Kidney (tissue), 14 donors: ENCODE results near the gene GBP1. TPM values are rescaled to one million over a fixed set of nuclear protein-coding genes. Genes with fewer than 3 reads are reported as not detected.

Source experiments
- DNase-seq, 5 donors: peaks; one replicate each; pipeline ENCODE4 v3.0.0-alpha.2; 2013 to 2020
- FAIRE-seq: peaks from 2 replicates; lab custom pipeline; 2012; peaks lifted over from hg19 to GRCh38; lab: Jason Lieb, UNC
- H3K27ac ChIP-seq, 2 donors: one replicate each; pipeline ENCODE4 v1.7.0; 2013; ENCODE audit warnings: low read depth in 2 of 2, low read length in 2 of 2, inconsistent platforms in 1 of 2
- H3K27me3 ChIP-seq: one replicate; pipeline ENCODE4 v1.7.1; 2013; ENCODE audit warnings: low read length, inconsistent platforms; ENCODE audit not compliant: control insufficient read depth, insufficient read depth
- H3K36me3 ChIP-seq, 3 donors: one replicate each; pipeline versions ENCODE4 v1.7.0 to v1.7.1; 2013; ENCODE audit warnings: low read length in 3 of 3, control low read depth in 1 of 3, inconsistent platforms in 1 of 3; ENCODE audit not compliant: insufficient read depth in 3 of 3, control insufficient read depth in 2 of 3
- H3K4me1 ChIP-seq, 3 donors: one replicate each; pipeline versions ENCODE4 v1.7.0 to v1.7.1; 2013; ENCODE audit warnings: low read length in 3 of 3, inconsistent platforms in 1 of 3, low read depth in 1 of 3; ENCODE audit not compliant: control insufficient read depth in 2 of 3, insufficient read depth in 2 of 3
- H3K4me3 ChIP-seq, 3 donors: one replicate each; pipeline versions ENCODE4 v1.7.0 to v1.8.1; 2013; ENCODE audit warnings: low read length in 3 of 3, control low read depth in 1 of 3, inconsistent platforms in 1 of 3
- H3K9ac ChIP-seq, 3 donors: one replicate each; pipeline versions ENCODE4 v1.7.0 to v1.7.1; 2013; ENCODE audit warnings: low read length in 3 of 3, control low read depth in 1 of 3, inconsistent platforms in 1 of 3
- H3K9me3 ChIP-seq, 3 donors: one replicate each; pipeline versions ENCODE4 v1.7.0 to v1.7.1; 2013; ENCODE audit warnings: low read length in 3 of 3, control low read depth in 1 of 3, inconsistent platforms in 1 of 3; ENCODE audit not compliant: control insufficient read depth in 2 of 3, insufficient read depth in 1 of 3
- CTCF ChIP-seq: IDR thresholded peaks from 3 replicates; pipeline ENCODE4 v1.5.1; 2012; ENCODE audit warnings: mild to moderate bottlenecking, moderate library complexity, borderline replicate concordance; ENCODE audit not compliant: insufficient read depth; ENCODE audit errors: extremely low read depth
- intact Hi-C: fragments of 100-400 bp; cut with DNase I; formaldehyde crosslinking; loops from one replicate; pipeline ENCODE4 v1.11.1; 2022
- polyA plus RNA-seq: library from polyadenylated mRNA; stranded (reverse); fragments of 350-450 nt; fragmentation: Illumina TruSeq; extraction: RNeasy Lipid Tissue Mini Kit (QIAGEN cat#74804); gene quantifications from one replicate; pipeline ENCODE4 v1.2.3, GENCODE V29; 2014; ENCODE audit warnings: low read depth, low replicate concordance; ENCODE audit not compliant: insufficient read depth
- total RNA-seq: library from RNA; stranded (reverse); fragmentation: NEBNext Ultra II Directional; extraction: Animal tissue kit (Norgen Biotek cat#: 25700); gene quantifications from one replicate; pipeline ENCODE4 v1.2.1, GENCODE V29; 2021
- donor health status: control.
- donor health status: control.
- donor health status: control.
- donor health status: control.
- donor health status: control.
- donor health status: DM: yes; HTN: yes; CAD: no.
- donor health status: Normal renal cell carcinoma (clear cell type).

The GBP1 gene
- total and polyA plus RNA-seq, 2 donors from 2014 or later, result 8.4 to 17.9 TPM

- Histone ChIP-seq H3K36me3 (peaks cover 0 to 25% (median 17%) of the 10 kb centered on the region in 3 donors), H3K4me1 (no peaks in the 10 kb centered on the region), H3K27ac (no peak overlapping the region), H3K9ac (no peak overlapping the region), H3K9me3 (no peaks in the 10 kb centered on the region), H3K4me3 (no peak overlapping the region), H3K27me3 (no peaks in the 10 kb centered on the region)
- DNase-seq, result no peak
- no peak for FAIRE-seq
- intact Hi-C loops, result loop anchor here (10.0 kb wide), 1 partner anchor 346 kb away; no protein-coding TSS in a partner anchor
- no peak for TF ChIP-seq CTCF
These were observed 56.5 kb downstream of the GBP1 start for GRCh38 chr1:89008511-89008910.

GRCh38 chr1:89005286-89006151 is 59.5 kb downstream of the GBP1 start:
- H3K36me3 ChIP-seq, result peaks cover 0 to 13% (median 11%) of the 10 kb centered on the region in 3 donors
- intact Hi-C loops, result loop anchor here (10.0 kb wide), 1 partner anchor 349 kb away; no protein-coding TSS in a partner anchor
- H3K27me3 ChIP-seq, result no peaks in the 10 kb centered on the region
- H3K4me1 ChIP-seq, result no peaks in the 10 kb centered on the region
- no peak for TF ChIP-seq CTCF
- no peak overlapping the region for H3K4me3 ChIP-seq
- H3K9me3 ChIP-seq, result no peaks in the 10 kb centered on the region
- H3K27ac ChIP-seq, result no peak overlapping the region
- FAIRE-seq (no peak), DNase-seq (no peak)
- no peak overlapping the region for H3K9ac ChIP-seq

Other genes with a start within 250 kb of the GBP1 start
- 24.3 TPM for gene GTF2B, start 173.6 kb downstream of the GBP1 start, total RNA-seq
- 33.0 TPM for gene GTF2B, start 173.6 kb downstream of the GBP1 start, polyA plus RNA-seq
- 32.4 TPM for gene KYAT3, start 72.6 kb downstream of the GBP1 start, total RNA-seq
- 24.6 TPM for gene KYAT3, start 72.6 kb downstream of the GBP1 start, polyA plus RNA-seq
- gene RBMXL1, start 72.6 kb downstream of the GBP1 start, total RNA-seq, result 19.5 TPM
- gene RBMXL1, start 72.6 kb downstream of the GBP1 start, polyA plus RNA-seq, result 4.9 TPM
- 57.7 TPM for gene GBP3, start 42.3 kb downstream of the GBP1 start, total RNA-seq
- 31.5 TPM for gene GBP3, start 42.3 kb downstream of the GBP1 start, polyA plus RNA-seq
- gene GBP2, start 60.9 kb upstream of the GBP1 start, total RNA-seq, result 41.8 TPM
- gene GBP2, start 60.9 kb upstream of the GBP1 start, polyA plus RNA-seq, result 30.1 TPM
- not detected for gene GBP7, start 110.8 kb upstream of the GBP1 start, total RNA-seq
- gene GBP7, start 110.8 kb upstream of the GBP1 start, polyA plus RNA-seq, result not detected
- 9.0 TPM for gene GBP4, start 133.7 kb upstream of the GBP1 start, total RNA-seq
- 11.0 TPM for gene GBP4, start 133.7 kb upstream of the GBP1 start, polyA plus RNA-seq
- gene GBP5, start 207.7 kb upstream of the GBP1 start, total RNA-seq, result 7.3 TPM
- 0.52 TPM for gene GBP5, start 207.7 kb upstream of the GBP1 start, polyA plus RNA-seq